ENCODE data around the gene LIN7A.

DNA sequence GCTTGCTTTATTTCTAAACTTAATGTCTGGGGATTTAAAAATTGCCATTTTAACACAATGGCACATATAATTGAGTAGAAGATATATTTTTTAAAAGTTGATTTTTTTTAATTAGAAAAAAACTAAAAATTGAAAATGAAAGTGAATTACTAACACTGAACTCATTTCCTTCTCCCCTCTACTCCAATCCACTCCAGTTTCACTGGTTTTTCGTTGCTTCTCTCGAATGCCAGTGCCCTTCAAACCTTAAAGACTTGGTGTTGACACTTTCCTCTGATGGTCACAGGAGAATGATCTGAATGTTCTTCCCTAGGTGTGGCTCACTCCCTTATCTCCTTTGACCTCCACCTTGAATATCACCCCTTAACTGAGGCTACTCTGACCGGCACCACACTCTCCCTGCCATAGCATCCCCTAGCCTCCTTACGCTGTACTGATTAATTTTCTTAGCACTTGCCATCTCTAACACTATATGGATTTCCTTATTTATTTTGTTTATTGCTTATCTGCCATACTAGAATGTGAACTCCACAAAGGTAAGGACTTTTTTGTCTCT, 107.1 kb downstream of the LIN7A start:
- TF ChIP-seq, protein P1, sequence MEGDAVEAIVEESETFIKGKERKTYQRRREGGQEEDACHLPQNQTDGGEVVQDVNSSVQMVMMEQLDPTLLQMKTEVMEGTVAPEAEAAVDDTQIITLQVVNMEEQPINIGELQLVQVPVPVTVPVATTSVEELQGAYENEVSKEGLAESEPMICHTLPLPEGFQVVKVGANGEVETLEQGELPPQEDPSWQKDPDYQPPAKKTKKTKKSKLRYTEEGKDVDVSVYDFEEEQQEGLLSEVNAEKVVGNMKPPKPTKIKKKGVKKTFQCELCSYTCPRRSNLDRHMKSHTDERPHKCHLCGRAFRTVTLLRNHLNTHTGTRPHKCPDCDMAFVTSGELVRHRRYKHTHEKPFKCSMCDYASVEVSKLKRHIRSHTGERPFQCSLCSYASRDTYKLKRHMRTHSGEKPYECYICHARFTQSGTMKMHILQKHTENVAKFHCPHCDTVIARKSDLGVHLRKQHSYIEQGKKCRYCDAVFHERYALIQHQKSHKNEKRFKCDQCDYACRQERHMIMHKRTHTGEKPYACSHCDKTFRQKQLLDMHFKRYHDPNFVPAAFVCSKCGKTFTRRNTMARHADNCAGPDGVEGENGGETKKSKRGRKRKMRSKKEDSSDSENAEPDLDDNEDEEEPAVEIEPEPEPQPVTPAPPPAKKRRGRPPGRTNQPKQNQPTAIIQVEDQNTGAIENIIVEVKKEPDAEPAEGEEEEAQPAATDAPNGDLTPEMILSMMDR (conservative IDR thresholded peaks at IDR 0.05 in 1 of 2, IDR thresholded peaks at IDR 0.05 in 1 of 2; ENCODE audit: low read depth in 1 of 2, low read length in 2 of 2) = no peak
- no peak for TF ChIP-seq EZH2 (IDR thresholded peaks at IDR 0.05; ENCODE audit: low read length, missing control alignments)
